Ovary (tissue), 9 donors: ENCODE data around the gene KIF26A. TPM values are rescaled to one million over a fixed set of nuclear protein-coding genes. Genes with fewer than 3 reads are reported as not detected.
A peak's percentile ranks its signal among the peaks of the same experiment; 100 is the strongest.

ENCODE experiments used
- DNase-seq, 5 donors: peaks; one replicate each; pipeline ENCODE4 v3.0.0-alpha.2; 2019 to 2020
- H3K27ac ChIP-seq, 2 donors: fragments of 200-600 bp; one replicate each; pipeline versions ENCODE4 v1.5.1 to v1.8.0; 2019 to 2022
- H3K27me3 ChIP-seq: fragments of 200-600 bp; one replicate; pipeline ENCODE4 v1.8.0; 2022
- H3K36me3 ChIP-seq: fragments of 200-600 bp; sonication (generic); one replicate; pipeline ENCODE4 v1.5.1; 2019
- H3K4me1 ChIP-seq: one replicate; pipeline ENCODE4 v1.8.1; 2013; ENCODE audit warnings: mild to moderate bottlenecking, moderate library complexity; ENCODE audit not compliant: insufficient read depth
- H3K4me3 ChIP-seq: fragments of 200-600 bp; sonication (generic); one replicate; pipeline ENCODE4 v1.5.1; 2017
- H3K9me3 ChIP-seq, 2 donors: fragments of 200-600 bp in 1 of 2; sonication (generic) in 1 of 2; one replicate each; pipeline versions ENCODE4 v1.5.1 to v1.8.1; 2013 to 2019; ENCODE audit warnings: mild to moderate bottlenecking in 1 of 2, moderate library complexity in 1 of 2
- EP300 ChIP-seq: sonication (generic); formaldehyde crosslinking; IDR thresholded peaks from one replicate; pipeline ENCODE4 v1.6.1; 2017; ENCODE audit warnings: antibody characterized with exemption
- POLR2A ChIP-seq: fragments of 450-650 bp; IDR thresholded peaks from one replicate; pipeline ENCODE4 v1.6.1; 2017; ENCODE audit warnings: antibody characterized with exemption, mild to moderate bottlenecking, moderate library complexity
- WGBS, 3 donors: extraction: QIAGEN DNeasy Blood & Tissue Kit in 1 of 3; methylation state at CpG; one replicate each; pipeline versions ENCODE4 v1.1.5 to v1.1.7; 2013 to 2017; 5-methylcytosine and 5-hydroxymethylcytosine counted together
- intact Hi-C, 4 donors: fragments of 100-400 bp; cut with DNase I; formaldehyde crosslinking; loops; one replicate each; pipeline versions ENCODE4 v1.11.0 to v1.15.1; 2022 to 2023
- polyA plus RNA-seq, 2 donors: library from polyadenylated mRNA; stranded (reverse); fragments of 200-250 nt in 1 of 2; fragments of 350-450 nt in 1 of 2; fragmentation: Illumina TruSeq in 1 of 2; extraction: RNeasy Lipid Tissue Mini Kit (QIAGEN cat#74804) in 1 of 2; gene quantifications; one replicate each; pipeline ENCODE4 v1.2.3, GENCODE V29; 2013 to 2014
- total RNA-seq, 7 donors: library from RNA; depleted of rRNA in 2 of 7; stranded (reverse); fragments of >200 nt in 2 of 7; fragmentation: NEBNext Ultra II Directional in 3 of 7; extraction: Animal tissue kit (Norgen Biotek cat#: 25700) in 3 of 7; gene quantifications; one replicate each; pipeline versions ENCODE4 v1.1.0 to v1.2.4, GENCODE V29; 2016 to 2023
- TF ChIP-seq, protein P1 (sequence below), 3 donors: fragments of 450-650 bp in 2 of 3; fragments of 200-600 bp in 1 of 3; IDR thresholded peaks; one replicate each; pipeline versions ENCODE4 v1.5.1 to v1.8.0; 2016 to 2022; ENCODE audit warnings: antibody characterized with exemption in 3 of 3, mild to moderate bottlenecking in 1 of 3
- donor health status: DM: no; HTN: no; CAD: no; lungs with moderate emphysema.
- donor health status: DM: no; HTN: no; CAD: no.
- donor health status: Bipolar disorder and iron deficiency.
- donor health status: DM: yes; HTN: yes; CAD: no.
- donor health status: DM: no; HTN: no; CAD: no.
- donor health status: DM: yes; HTN: yes; CAD: no.

KIF26A gene
- total and polyA plus RNA-seq, 9 donors = 0.32 to 16.8 (median 5.8) TPM

DNA sequence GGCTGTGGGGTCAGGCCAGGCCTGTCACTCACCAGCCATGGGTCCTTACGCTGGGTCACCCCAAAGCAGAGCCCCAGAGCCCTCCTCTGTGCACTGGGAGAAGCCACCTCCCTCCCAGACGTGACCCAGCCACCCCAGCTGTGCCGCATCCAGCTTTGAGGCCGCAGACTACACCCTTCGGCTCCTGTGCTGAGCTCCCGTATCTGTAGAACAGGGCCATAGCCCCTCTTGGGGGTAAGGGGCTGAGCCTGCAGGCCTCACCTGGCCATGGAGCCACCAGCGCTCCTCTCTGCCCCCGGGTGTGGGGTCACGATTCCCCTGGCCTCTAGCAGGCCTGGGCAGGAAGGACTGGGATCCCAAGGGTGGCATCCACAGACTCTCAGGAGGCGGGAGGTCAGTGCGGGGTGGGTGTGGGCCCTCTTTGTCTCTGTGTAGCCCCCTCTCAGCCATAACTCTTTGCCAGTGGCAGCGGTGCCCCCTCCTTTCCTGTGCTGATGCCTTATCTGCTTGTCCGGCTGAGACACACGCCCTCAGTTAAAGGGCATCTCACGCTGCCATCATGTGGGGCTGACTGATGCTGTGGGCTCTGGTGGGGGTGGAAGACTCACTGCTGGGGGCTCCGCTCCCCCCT lies 36.6 kb upstream of the KIF26A start:
- peak in 1 of 5 donors; percentile 9 for DNase-seq
- H3K27me3 ChIP-seq = no peaks in the 10 kb centered on the region
- 87 to 92% (median 90%) methylated on average over 10 to 16 of the region's 16 CpGs for WGBS, 3 donors
- H3K27ac ChIP-seq = no peak overlapping the region
- no peaks in the 10 kb centered on the region for H3K36me3 ChIP-seq
- H3K4me1 ChIP-seq = no peaks in the 10 kb centered on the region
- TF ChIP-seq EP300 (no peak), POLR2A (no peak)
- TF ChIP-seq, protein P1, sequence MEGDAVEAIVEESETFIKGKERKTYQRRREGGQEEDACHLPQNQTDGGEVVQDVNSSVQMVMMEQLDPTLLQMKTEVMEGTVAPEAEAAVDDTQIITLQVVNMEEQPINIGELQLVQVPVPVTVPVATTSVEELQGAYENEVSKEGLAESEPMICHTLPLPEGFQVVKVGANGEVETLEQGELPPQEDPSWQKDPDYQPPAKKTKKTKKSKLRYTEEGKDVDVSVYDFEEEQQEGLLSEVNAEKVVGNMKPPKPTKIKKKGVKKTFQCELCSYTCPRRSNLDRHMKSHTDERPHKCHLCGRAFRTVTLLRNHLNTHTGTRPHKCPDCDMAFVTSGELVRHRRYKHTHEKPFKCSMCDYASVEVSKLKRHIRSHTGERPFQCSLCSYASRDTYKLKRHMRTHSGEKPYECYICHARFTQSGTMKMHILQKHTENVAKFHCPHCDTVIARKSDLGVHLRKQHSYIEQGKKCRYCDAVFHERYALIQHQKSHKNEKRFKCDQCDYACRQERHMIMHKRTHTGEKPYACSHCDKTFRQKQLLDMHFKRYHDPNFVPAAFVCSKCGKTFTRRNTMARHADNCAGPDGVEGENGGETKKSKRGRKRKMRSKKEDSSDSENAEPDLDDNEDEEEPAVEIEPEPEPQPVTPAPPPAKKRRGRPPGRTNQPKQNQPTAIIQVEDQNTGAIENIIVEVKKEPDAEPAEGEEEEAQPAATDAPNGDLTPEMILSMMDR (IDR thresholded peaks at IDR 0.05) = no peak
- intact Hi-C loops = no loop called here
- no peaks in the 10 kb centered on the region for H3K9me3 ChIP-seq
- H3K4me3 ChIP-seq = no peak overlapping the region

DNA sequence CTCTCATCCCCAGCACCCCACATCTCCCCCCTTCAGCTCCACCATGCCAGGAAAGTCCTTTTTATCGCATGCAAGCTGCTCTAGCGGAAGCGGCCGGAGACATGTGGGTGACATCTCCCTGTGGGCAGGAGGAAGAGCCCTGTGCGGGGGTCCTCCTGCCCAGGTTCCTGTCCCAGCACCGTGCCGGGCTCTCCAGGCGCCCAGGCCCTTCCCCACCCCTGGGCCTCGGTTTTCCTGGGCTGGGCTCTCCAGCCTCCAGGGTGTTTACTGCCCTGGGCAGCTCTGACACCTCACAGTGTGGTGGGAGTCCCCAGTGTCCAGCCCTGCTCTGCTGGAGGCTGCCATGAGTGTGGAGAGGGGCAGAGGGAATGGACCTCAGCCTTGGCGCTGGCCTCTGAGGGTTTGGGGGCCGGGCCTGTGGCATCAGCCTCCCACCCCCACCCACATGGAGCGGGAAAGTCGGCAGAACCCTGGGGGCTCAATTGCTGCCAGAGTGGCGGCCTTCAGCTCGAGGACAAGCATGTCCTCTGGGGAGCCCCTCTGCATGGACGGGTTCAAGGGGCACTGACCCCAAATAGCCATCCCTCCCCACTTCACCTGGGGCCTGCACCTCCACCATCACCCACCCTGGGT lies 36.0 kb upstream of the KIF26A start:
- H3K4me1 ChIP-seq = no peaks in the 10 kb centered on the region
- peak in 2 of 5 donors; percentile 15 to 31 for DNase-seq

DNA sequence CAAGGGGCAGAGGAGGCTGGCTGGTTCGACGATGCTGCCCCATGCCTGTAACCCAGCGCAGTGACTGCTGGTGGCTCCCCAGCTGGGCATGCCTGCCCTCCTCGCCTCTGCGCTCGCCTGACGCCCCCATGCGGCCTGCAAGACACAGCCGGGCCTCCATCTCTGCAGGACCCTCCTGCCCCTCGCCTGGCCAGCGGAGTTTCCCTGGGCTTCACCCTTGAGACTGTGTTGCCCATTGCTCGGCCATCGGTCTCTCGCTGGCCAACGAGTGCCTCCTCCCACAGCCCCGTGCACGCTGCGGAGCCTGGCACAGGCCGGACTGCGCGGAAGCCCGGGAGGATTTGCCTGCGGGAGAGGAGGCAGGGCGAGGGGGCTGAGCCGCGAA lies 35.3 kb upstream of the KIF26A start:
- Histone ChIP-seq H3K27ac (no peak overlapping the region), H3K36me3 (no peaks in the 10 kb centered on the region), H3K4me3 (no peak overlapping the region), H3K9me3 (no peaks in the 10 kb centered on the region), H3K4me1 (no peaks in the 10 kb centered on the region), H3K27me3 (no peaks in the 10 kb centered on the region)
- 81 to 84% (median 83%) methylated on average over 25 to 26 of the region's 26 CpGs for WGBS, 3 donors
- no peak for TF ChIP-seq EP300
- TF ChIP-seq, protein P1 (IDR thresholded peaks at IDR 0.05) = no peak
- peak in 3 of 5 donors; percentile 15 to 38 (median 20) for DNase-seq
- intact Hi-C loops = no loop called here

More for the DNA sequence above, 36.0 kb upstream of the KIF26A start:
- WGBS, 3 donors = 76 to 88% (median 86%) methylated on average over 14 to 16 of the region's 16 CpGs
- TF ChIP-seq, protein P1 (IDR thresholded peaks at IDR 0.05) = no peak
- TF ChIP-seq POLR2A (no peak), EP300 (no peak)
- intact Hi-C loops = no loop called here
- H3K36me3 ChIP-seq = no peaks in the 10 kb centered on the region
- H3K4me3 ChIP-seq = no peak overlapping the region
- no peaks in the 10 kb centered on the region for H3K9me3 ChIP-seq
- H3K27ac ChIP-seq = no peak overlapping the region
- no peaks in the 10 kb centered on the region for H3K27me3 ChIP-seq

DNA sequence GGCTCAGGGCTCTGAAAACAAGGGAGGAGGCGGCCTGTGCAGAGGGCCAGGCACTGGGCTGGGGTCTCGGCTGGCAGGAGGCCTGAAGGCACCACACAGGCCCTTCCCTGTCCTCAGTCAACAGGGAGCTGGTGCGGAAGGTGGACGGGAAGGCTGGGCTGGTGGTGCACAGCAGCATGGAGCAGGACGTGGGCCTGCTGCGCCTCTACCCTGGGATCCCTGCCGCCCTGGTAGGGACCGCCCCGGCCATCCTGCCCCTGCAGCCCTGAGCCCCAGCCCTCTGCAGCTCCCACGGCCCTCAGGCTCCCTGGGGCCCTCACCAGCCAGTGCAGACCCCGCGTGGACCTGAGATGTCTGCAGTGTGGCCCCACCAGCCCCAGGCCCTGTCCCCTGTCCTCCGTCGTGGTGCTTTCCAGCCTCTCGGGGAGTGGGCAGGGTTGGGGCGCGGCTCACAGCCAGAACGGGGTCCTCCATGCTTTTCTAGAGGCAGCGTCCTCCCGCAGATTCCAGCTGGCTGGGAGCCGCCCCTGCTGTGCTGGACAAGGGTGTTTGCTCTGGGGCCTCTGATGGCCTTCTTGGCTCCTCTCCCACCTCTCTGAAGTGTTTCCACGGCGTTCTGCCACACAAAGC lies 34.8 kb upstream of the KIF26A start:
- no peaks in the 10 kb centered on the region for H3K36me3 ChIP-seq
- H3K9me3 ChIP-seq = no peaks in the 10 kb centered on the region
- no peak overlapping the region for H3K4me3 ChIP-seq
- intact Hi-C loops = no loop called here
- no peak for TF ChIP-seq POLR2A
- no peak for TF ChIP-seq EP300
- TF ChIP-seq, protein P1 (IDR thresholded peaks at IDR 0.05) = no peak
- no peaks in the 10 kb centered on the region for H3K27me3 ChIP-seq
- H3K4me1 ChIP-seq = no peaks in the 10 kb centered on the region
- WGBS, 3 donors = 48 to 58% (median 54%) methylated on average over 23 of the region's 23 CpGs
- H3K27ac ChIP-seq = no peak overlapping the region
- DNase-seq = peak in 3 of 5 donors; percentile 16 to 18 (median 17)
